AG08395 (cell line): ENCODE data around the gene DRD2.

ENCODE experiments used
- DNase-seq: peaks from one replicate; pipeline ENCODE4 v3.0.0; 2012; ENCODE audit warnings: mixed read lengths, low spot score

DRD2 gene

DNA sequence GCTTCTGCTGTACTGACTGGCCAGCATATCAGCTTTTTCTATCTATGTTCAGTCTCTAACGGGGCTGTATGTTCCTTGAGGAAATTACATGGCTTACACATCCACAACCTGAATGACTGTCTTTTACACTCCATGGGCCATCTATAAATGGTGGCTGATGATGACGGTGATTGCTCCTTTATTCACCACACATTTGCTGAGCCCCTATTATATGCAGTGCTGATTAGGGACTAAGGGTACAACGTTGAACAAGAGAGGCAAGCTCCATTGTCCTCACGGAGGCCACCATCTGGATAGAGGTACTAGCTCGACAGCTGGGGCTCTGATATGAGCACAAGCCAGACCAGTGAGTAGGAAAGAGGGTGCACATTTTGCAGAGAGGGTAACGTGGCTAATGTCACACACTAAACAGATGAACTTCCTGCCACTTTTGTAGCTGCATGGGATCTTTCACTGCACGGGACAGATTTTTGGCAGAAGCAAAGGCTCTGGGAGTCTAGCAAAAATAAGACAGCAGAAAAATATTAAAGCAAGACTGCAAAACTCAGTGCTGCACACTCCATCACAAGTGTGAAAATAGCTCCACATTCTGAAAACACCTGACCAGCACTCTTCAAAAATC, 30.6 kb downstream of the DRD2 start:
- DNase-seq = no peak

DNA sequence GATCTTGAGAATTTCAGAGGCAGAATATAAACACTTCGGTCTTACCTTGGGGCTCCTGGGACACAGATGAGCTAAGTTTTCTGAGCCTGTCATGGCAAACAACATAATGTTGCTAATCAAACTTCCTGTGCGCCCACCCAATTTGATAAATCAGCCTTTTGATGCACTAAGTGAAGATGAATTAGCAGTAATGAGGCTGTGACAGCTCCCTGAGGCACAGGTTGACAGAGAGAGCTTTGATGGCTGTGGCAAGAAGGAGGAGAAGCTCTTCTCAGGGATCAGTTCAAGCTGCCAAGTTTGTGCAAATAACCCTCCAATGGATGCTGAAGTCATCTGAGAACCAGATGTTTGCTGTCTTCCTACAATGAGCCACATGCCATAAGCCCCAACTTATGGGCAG, 34.4 kb downstream of the DRD2 start:
- DNase-seq = no peak

- DNase-seq = no peak
These were observed 38.4 kb downstream of the DRD2 start for GRCh38 chr11:113436672-113437252.

DNA sequence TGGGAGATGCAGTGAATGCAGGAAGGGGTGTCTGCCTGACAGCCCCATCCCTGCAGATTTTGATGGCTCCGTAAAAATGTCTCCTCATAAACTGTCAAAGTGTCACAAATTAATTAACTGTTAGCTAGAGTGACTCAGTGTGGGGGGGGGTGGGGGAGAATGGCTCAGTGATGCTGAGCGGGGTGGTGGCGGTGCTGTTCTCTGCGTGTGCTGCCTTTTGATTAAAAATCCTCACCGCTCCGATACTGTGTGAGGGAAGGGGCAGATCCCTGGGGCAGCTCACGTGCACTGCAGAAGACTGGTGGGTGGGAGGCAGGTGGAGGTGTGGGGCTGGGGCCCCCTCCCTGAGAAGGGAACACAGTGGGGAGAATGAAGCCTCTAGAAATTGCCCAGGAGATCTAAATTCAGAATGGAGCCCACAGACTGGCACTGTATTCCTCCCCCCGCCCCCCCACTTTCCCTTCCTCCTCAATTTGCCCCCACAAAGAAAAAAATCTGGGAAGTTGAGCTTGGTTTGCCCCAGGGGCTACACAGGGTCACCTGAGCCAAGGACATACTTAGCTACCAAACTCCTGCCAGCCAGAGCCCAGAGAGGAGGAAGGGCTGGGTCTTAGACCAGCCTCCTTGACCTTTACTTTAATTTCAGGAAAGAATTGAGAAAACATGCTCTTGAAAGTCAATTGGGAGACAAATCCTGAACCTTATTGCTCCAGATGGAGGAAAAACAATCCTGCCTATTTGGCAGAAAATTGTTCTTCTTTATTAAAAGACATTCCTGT, 39.8 kb downstream of the DRD2 start:
- no peak for DNase-seq

GRCh38 chr11:113431746-113432145, 43.5 kb downstream of the DRD2 start:
- no peak for DNase-seq

- DNase-seq = no peak
These were observed 48.5 kb downstream of the DRD2 start for GRCh38 chr11:113426686-113427085.

- no peak for DNase-seq
These were observed 54.4 kb downstream of the DRD2 start for GRCh38 chr11:113420808-113421207.

GRCh38 chr11:113419454-113420003, 55.7 kb downstream of the DRD2 start:
- no peak for DNase-seq

GRCh38 chr11:113417428-113417827, 57.8 kb downstream of the DRD2 start:
- DNase-seq = no peak

DNA sequence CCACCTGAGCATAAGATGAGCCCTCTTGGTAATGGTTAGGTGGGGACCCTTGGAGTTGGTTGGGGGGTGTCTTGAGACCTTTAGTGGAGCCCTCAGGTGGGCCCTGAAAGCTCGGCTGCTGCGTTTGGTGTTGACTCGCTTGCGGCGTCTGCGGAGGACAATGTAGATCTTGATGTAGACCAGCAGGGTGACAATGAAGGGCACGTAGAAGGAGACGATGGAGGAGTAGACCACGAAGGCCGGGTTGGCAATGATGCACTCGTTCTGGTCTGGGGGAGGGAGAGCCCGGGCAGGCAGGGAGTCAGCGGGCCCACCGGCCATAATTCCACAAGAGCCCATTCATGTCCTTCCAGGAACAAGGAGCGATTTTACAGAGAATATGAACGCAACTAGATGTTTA, 59.9 kb downstream of the DRD2 start:
- DNase-seq = no peak

- DNase-seq = no peak
These were observed 62.5 kb downstream of the DRD2 start for GRCh38 chr11:113412675-113413074.

GRCh38 chr11:113411536-113411935, 63.7 kb downstream of the DRD2 start:
- no peak for DNase-seq

DNA sequence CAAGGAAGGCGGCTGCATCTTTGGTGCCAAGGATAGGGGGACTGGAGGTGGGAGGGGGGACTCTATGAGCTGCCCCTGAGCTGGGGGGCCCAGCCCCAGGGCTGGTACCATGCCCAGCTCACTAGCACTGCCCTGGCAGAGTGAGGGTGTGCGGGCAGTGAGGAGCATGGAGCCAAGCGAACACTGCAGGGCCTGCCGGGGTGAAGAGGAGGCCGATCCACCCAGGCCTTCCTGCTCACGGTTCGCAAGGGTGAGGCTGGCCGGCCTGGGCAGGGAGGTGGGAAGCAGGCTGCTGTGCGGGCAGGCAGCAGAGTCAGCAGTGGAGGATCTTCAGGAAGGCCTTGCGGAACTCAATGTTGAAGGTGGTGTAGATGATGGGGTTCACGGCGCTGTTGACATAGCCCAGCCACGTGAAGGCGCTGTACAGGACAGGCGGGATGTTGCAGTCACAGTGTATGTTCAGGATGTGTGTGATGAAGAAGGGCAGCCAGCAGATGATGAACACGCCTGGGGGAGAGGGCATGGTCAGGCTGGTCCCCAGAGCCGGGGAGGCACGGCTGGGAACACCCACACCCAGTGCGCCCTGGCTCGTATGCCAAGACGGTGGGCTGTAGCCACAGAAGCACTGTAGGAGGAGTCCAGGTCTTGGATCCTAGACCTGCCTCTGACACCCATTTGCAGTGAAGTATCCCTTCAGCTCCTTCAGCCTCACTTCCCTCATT, 64.6 kb downstream of the DRD2 start:
- DNase-seq = no peak

GRCh38 chr11:113409526-113409925, 65.7 kb downstream of the DRD2 start:
- DNase-seq = no peak

- no peak for DNase-seq
These were observed 66.3 kb downstream of the DRD2 start for GRCh38 chr11:113408887-113409286.

GRCh38 chr11:113408206-113408605, 67.0 kb downstream of the DRD2 start:
- no peak for DNase-seq

DNA sequence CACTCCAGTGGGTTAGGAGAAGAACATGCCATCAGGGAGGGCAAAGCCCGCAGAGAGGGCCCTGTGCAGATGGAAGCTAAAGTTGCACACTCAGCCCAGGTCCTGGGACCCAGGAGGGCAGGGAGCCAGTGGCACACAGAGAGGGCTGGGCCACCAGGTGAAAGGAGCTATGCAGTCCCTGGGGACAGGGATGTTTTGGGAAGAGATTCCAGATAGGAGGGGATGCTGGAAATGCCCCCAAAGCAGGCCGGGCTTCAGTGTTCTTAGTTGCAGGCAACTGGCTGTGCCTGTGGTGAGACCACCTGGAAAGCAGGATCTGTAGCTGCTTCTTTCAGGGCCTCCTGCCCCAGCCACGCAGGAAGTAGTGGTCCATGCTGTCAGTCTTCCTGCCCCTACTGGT, 68.0 kb downstream of the DRD2 start:
- DNase-seq = no peak

GRCh38 chr11:113405724-113406478, 69.3 kb downstream of the DRD2 start:
- no peak for DNase-seq

DNA sequence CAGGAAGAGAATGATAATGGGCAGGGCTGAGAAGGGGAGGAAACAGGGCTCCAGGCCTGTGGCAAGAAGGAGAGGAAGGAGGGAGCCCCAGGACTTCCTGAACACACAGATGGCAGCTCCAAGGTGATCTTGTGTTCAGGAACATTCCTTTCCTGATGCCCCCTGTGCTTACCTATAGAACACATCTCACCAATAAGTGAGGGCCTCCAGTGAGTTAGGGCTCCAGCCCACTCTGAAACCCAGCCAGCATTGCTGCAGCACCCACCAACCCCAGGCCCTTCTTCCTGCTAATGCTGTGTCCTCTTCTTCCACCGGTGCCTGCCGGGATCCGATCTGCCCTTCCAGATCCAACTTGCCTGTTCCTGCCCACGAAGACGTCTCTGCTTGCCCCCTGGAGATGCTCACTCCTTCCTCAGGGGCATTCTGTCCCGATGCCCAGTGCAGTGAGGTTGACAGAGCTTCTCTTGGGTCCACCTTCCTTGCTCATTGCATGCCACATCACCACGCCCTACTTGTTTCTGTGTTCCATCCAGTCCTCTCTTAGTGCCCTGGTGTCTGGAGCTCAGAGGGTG, 70.3 kb downstream of the DRD2 start:
- no peak for DNase-seq

DNA sequence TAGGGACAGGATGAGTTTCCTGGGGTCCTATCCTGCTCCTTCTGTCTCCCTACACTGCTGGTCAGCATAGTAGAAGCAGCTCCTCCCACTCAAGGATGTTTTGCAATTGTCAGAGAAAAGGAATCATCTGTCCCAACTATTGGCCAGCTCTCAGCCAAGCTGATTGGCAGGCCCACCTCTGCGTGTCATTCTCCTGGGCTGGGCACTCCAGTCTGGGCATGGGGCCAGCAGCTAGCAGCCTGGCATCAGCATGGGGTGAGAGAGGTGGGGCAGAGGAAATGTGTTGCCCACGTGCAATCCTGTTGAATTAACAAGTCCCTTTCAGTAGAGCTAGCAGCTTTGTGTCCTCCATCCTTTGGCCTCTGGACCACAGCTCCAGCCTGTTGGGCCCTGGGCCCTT, 73.5 kb downstream of the DRD2 start:
- peak; percentile 12 for DNase-seq

DNA sequence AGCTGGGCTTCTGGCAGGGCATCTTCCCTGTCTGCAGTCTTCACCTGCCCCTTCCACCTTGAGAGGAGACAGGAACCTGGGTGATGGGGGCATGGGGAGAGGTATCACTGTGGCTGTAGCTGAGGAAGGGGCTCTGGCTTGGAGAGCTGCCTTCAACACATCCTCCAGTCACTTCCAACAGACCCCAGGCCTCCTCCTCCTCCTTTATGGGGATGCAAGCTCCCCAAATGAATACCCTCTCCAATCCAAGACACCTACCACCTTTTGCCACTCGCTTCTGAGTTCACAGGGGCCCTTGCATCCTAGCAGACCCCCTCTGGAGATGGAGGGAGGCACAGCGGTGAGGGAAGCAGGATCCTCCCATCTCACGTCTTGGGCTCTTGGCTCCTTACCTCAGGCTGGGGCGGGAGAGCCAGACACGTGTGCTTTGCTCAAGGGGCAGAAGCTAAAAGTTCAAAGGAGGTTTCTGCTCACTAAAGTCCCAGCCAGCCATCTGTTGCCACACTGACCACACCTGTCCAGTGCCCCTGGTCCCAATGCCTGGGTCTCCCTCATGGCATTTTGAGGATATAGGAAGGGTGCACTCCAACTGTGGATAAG, 74.5 kb downstream of the DRD2 start:
- DNase-seq = no peak
